Suprapubic skin (tissue), 4 donors: Measurements from ENCODE around the gene AGBL1.

Source experiments
- EP300 ChIP-seq: sonication (generic); formaldehyde crosslinking; IDR thresholded peaks from one replicate; pipeline ENCODE4 v1.6.1; 2017; ENCODE audit warnings: antibody characterized with exemption
- POLR2A ChIP-seq, 2 donors: fragments of 450-650 bp; IDR thresholded peaks; one replicate each; pipeline ENCODE4 v1.6.1; 2017; ENCODE audit warnings: antibody characterized with exemption in 2 of 2, mild to moderate bottlenecking in 2 of 2, moderate library complexity in 2 of 2
- POLR2AphosphoS5 ChIP-seq, 3 donors: sonication (generic); formaldehyde crosslinking; IDR thresholded peaks; one replicate each; pipeline ENCODE4 v1.6.1; 2017; ENCODE audit warnings: antibody characterized with exemption in 3 of 3

GRCh38 chr15:86055688-86056087, 24.0 kb upstream of the AGBL1 start:
- TF ChIP-seq EP300 (no peak), POLR2AphosphoS5 (IDR thresholded peaks at IDR 0.05) (no peak), POLR2A (IDR thresholded peaks at IDR 0.05) (no peak)
